22Rv1 (cell line): ENCODE data around the gene CCT8L2.
"Not testable (repeated sequence)": the region's sequence is repeated elsewhere in the genome, so short reads cannot be mapped to it uniquely, and the experiment has no call there.

Experiments
- ZFX ChIP-seq: fragments of 450-650 bp; IDR thresholded peaks from 2 replicates; pipeline ENCODE4 v1.6.1; 2017; ENCODE audit warnings: antibody characterized with exemption, borderline replicate concordance
- TF ChIP-seq, protein P1 (sequence below): fragments of 450-650 bp; IDR thresholded peaks from 2 replicates; pipeline ENCODE4 v1.5.1; 2017; ENCODE audit warnings: mild to moderate bottlenecking

DNA sequence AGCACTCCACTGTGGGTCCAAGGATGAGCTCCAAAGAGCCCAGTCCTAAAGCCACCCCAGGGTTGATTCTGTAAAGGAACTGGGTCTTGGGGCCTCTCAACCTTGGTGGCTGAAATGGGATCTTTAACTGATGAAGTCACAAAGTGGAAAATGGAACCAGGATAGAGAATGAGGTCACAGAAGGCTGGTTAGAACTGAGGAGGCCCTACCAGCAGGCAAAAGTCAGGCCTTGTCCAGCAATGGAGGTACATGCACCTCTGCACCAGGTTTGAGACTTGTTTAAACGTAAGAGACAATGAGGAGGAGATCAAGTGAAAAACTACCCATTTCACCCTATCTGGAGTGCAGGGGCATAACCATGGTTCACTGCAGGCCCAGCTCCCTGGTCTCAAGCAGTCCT lies at the start of gene CCT8L2:
- TF ChIP-seq, protein P1, sequence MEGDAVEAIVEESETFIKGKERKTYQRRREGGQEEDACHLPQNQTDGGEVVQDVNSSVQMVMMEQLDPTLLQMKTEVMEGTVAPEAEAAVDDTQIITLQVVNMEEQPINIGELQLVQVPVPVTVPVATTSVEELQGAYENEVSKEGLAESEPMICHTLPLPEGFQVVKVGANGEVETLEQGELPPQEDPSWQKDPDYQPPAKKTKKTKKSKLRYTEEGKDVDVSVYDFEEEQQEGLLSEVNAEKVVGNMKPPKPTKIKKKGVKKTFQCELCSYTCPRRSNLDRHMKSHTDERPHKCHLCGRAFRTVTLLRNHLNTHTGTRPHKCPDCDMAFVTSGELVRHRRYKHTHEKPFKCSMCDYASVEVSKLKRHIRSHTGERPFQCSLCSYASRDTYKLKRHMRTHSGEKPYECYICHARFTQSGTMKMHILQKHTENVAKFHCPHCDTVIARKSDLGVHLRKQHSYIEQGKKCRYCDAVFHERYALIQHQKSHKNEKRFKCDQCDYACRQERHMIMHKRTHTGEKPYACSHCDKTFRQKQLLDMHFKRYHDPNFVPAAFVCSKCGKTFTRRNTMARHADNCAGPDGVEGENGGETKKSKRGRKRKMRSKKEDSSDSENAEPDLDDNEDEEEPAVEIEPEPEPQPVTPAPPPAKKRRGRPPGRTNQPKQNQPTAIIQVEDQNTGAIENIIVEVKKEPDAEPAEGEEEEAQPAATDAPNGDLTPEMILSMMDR, result not testable (repeated sequence)
- TF ChIP-seq ZFX, result not testable (repeated sequence)
